Activated effector memory CD4-positive, alpha-beta T cell treated with anti-CD3 and anti-CD28 coated beads, Interleukin-2, amount 50 U/mL, for 16 hours (primary cell): ENCODE measurements around the gene UGGT2.
"Not testable (repeated sequence)": the region's sequence is repeated elsewhere in the genome, so short reads cannot be mapped to it uniquely, and the experiment has no call there.

Experiments used
- DNase-seq: peaks from one replicate; pipeline ENCODE4 v3.0.0-alpha.2; 2020

UGGT2 gene

GRCh38 chr13:96051491-96051890 is 1.7 kb downstream of the UGGT2 start:
- DNase-seq, result not testable (repeated sequence)

GRCh38 chr13:96050955-96051354 is 2.2 kb downstream of the UGGT2 start:
- DNase-seq, result not testable (repeated sequence)

- not testable (repeated sequence) for DNase-seq
Observed at GRCh38 chr13:96046449-96047126, 6.6 kb downstream of the UGGT2 start.

GRCh38 chr13:96044238-96044637 is 9.0 kb downstream of the UGGT2 start:
- DNase-seq, result no peak

GRCh38 chr13:96041326-96042110 is 11.7 kb downstream of the UGGT2 start:
- DNase-seq, result no peak

- DNase-seq, result no peak
Observed at GRCh38 chr13:96036515-96036914, 16.7 kb downstream of the UGGT2 start.

GRCh38 chr13:96034662-96035061 is 18.5 kb downstream of the UGGT2 start:
- no peak for DNase-seq

GRCh38 chr13:96033220-96034015 is 19.8 kb downstream of the UGGT2 start:
- no peak for DNase-seq

- DNase-seq, result no peak
Observed at GRCh38 chr13:96032717-96033116, 20.5 kb downstream of the UGGT2 start.

- DNase-seq, result no peak
Observed at GRCh38 chr13:96029002-96029401, 24.2 kb downstream of the UGGT2 start.

GRCh38 chr13:96027496-96027895 is 25.7 kb downstream of the UGGT2 start:
- no peak for DNase-seq

GRCh38 chr13:96025283-96025682 is 27.9 kb downstream of the UGGT2 start:
- no peak for DNase-seq

- DNase-seq, result no peak
Observed at GRCh38 chr13:96020931-96021330, 32.3 kb downstream of the UGGT2 start.

- no peak for DNase-seq
Observed at GRCh38 chr13:96020155-96020575, 33.0 kb downstream of the UGGT2 start.

GRCh38 chr13:96018135-96018534 is 35.1 kb downstream of the UGGT2 start:
- DNase-seq, result no peak

- DNase-seq, result no peak
Observed at GRCh38 chr13:96011291-96011872, 41.8 kb downstream of the UGGT2 start.

- DNase-seq, result no peak
Observed at GRCh38 chr13:96003304-96003703, 49.9 kb downstream of the UGGT2 start.

GRCh38 chr13:96002322-96003131 is 50.7 kb downstream of the UGGT2 start:
- DNase-seq, result no peak

- no peak for DNase-seq
Observed at GRCh38 chr13:96000069-96000468, 53.1 kb downstream of the UGGT2 start.

- DNase-seq, result no peak
Observed at GRCh38 chr13:95987841-95988240, 65.4 kb downstream of the UGGT2 start.

- no peak for DNase-seq
Observed at GRCh38 chr13:95982144-95982543, 71.1 kb downstream of the UGGT2 start.

GRCh38 chr13:95972651-95973050 is 80.5 kb downstream of the UGGT2 start:
- not testable (repeated sequence) for DNase-seq
